ENCODE measurements around the gene TANGO6. TPM values are rescaled to one million over a fixed set of nuclear protein-coding genes. Genes with fewer than 3 reads are reported as not detected.

The TANGO6 gene
- total and polyA plus RNA-seq, 2 of the 8 experiments (the other 6 are each of a cell fraction or from before 2014, with no cell fraction given): 5.0 to 19.5 TPM

GRCh38 chr16:68917541-68917940 is 74.2 kb downstream of the TANGO6 start:
- no peaks in the 10 kb centered on the region for H3K23me2 ChIP-seq (ENCODE audit: low read depth, low read length)
- no peak overlapping the region for H3K4ac ChIP-seq (replicated peaks; ENCODE audit: insufficient read length, low read depth, low read length)
- H3K36me3 ChIP-seq (ENCODE audit: control insufficient read depth in 2 of 4, insufficient read depth in 4 of 4, low read length in 3 of 4): no peaks in the 10 kb centered on the region; a peak in 3 of 8 replicates
- no peaks in the 10 kb centered on the region for H4K20me1 ChIP-seq (replicated peaks in 1 of 2; ENCODE audit: control insufficient read depth in 1 of 2, insufficient read depth in 2 of 2, low read length in 2 of 2)
- H2BK15ac ChIP-seq (ENCODE audit: low read length): no peak overlapping the region
- H3K18ac ChIP-seq (ENCODE audit: extremely low read depth, low read length): no peak overlapping the region
- H2BK12ac ChIP-seq (ENCODE audit: low read depth, low read length): no peak overlapping the region
- no peak overlapping the region for H3K27ac ChIP-seq (ENCODE audit: low read depth, low read length)
- TF ChIP-seq BRCA1 (IDR thresholded peaks at IDR 0.05; ENCODE audit: low read depth, low read length): no peak
- no peak overlapping the region for H4K91ac ChIP-seq (replicated peaks; ENCODE audit: insufficient read length, low read length)
- H2AK5ac ChIP-seq (ENCODE audit: low read depth, low read length): no peak overlapping the region
- no peak overlapping the region for H2BK20ac ChIP-seq (ENCODE audit: low read length)
- FAIRE-seq (no peak), DNase-seq (ENCODE audit: low read depth in 1 of 2, low spot score in 2 of 2) (no peak)
- H3K23ac ChIP-seq (ENCODE audit: insufficient read length): no peak overlapping the region
- ChIA-PET POLR2A (ENCODE audit: partially characterized antibody) (interaction anchor here (1.0 kb wide), 1 partner anchor 212 kb away, joined by 4 read pairs; no protein-coding TSS in a partner anchor), CTCF (ENCODE audit: partially characterized antibody) (interaction anchor here (1.0 to 2.7 kb wide), 3 partner anchors 16 to 207 kb away, joined by 3 to 15 read pairs (median 3); no protein-coding TSS in a partner anchor)
- H2BK120ac ChIP-seq (replicated peaks; ENCODE audit: low read depth, low read length): no peak overlapping the region
- H4K8ac ChIP-seq (ENCODE audit: extremely low read depth, insufficient read depth, low read length): no peak overlapping the region
- H2BK5ac ChIP-seq (ENCODE audit: low read depth, low read length): no peak overlapping the region
- no peak overlapping the region for H3K14ac ChIP-seq (ENCODE audit: insufficient read length)
- 93% methylated on average over 2 of the region's 2 CpGs; no CpG with 5 or more reads in 1 of the 2 experiments for WGBS, 2 experiments (ENCODE audit: extremely low coverage in 1 of 2, insufficient coverage in 1 of 2, insufficient read length in 1 of 2, insufficient replicate concordance in 2 of 2, low coverage in 1 of 2, low lambda C conversion rate in 2 of 2, missing lambda C conversion rate in 1 of 2)
- H3K79me1 ChIP-seq (ENCODE audit: low read depth, low read length): no peaks in the 10 kb centered on the region
- H3K79me2 ChIP-seq (ENCODE audit: control insufficient read depth in 1 of 2, insufficient read depth in 2 of 2, low read length in 2 of 2): no peaks in the 10 kb centered on the region
- H3K56ac ChIP-seq (replicated peaks; ENCODE audit: insufficient read length, low read depth, low read length): no peak overlapping the region
- H3K4me1 ChIP-seq (replicated peaks in 1 of 4; ENCODE audit: control insufficient read depth in 3 of 4, insufficient read depth in 4 of 4, low read length in 3 of 4): peaks cover 0 to 2% (median 0%) of the 10 kb centered on the region in 4 experiments; a peak in 1 of 7 replicates
- H3K9me3 ChIP-seq (ENCODE audit: insufficient read depth in 2 of 2, low read depth in 1 of 2, low read length in 1 of 2): no peaks in the 10 kb centered on the region
- no peak overlapping the region for H2AFZ ChIP-seq (ENCODE audit: low read length)
- no peak overlapping the region for H3K4me2 ChIP-seq (ENCODE audit: insufficient read depth in 1 of 2, low read depth in 2 of 2, low read length in 2 of 2)
- no peak overlapping the region for H3K4me3 ChIP-seq (ENCODE audit: extremely low read depth in 1 of 4, insufficient read depth in 2 of 4, low read depth in 3 of 4, low read length in 4 of 4)
- no peaks in the 10 kb centered on the region for H3K27me3 ChIP-seq (replicated peaks in 1 of 4; ENCODE audit: control insufficient read depth in 3 of 4, extremely low read depth in 1 of 4, insufficient read depth in 3 of 4, low read length in 3 of 4)
- no peak overlapping the region for H4K5ac ChIP-seq (ENCODE audit: insufficient read length, low read depth, low read length)
- no peak overlapping the region for H3K9ac ChIP-seq (replicated peaks in 1 of 4; ENCODE audit: extremely low read depth in 1 of 4, low read depth in 3 of 4, low read length in 3 of 4)
